GM12874 (cell line): ENCODE measurements around the gene C19orf53.

Source experiments
- CTCF ChIP-seq: IDR thresholded peaks from 2 replicates; pipeline ENCODE4 v1.5.1; 2011; ENCODE audit warnings: low read depth, mild to moderate bottlenecking, control low read depth, low read length, moderate library complexity; ENCODE audit not compliant: insufficient read depth

The C19orf53 gene

GRCh38 chr19:13781547-13781946, 7.3 kb downstream of the C19orf53 start:
- no peak for TF ChIP-seq CTCF

- TF ChIP-seq CTCF, result no peak
These were observed 8.3 kb downstream of the C19orf53 start for GRCh38 chr19:13782537-13782936.

- TF ChIP-seq CTCF, result no peak
These were observed 9.6 kb downstream of the C19orf53 start for GRCh38 chr19:13783565-13784500.

GRCh38 chr19:13784731-13785452, 10.6 kb downstream of the C19orf53 start:
- peak; percentile 74 for TF ChIP-seq CTCF

- no peak for TF ChIP-seq CTCF
These were observed 14.7 kb downstream of the C19orf53 start for GRCh38 chr19:13788991-13789390.

GRCh38 chr19:13790354-13790753, 16.1 kb downstream of the C19orf53 start:
- TF ChIP-seq CTCF, result no peak

- no peak for TF ChIP-seq CTCF
These were observed 20.1 kb downstream of the C19orf53 start for GRCh38 chr19:13794398-13794756.
